GM18867 (cell line): Measurements from ENCODE around the gene TOR4A.
A peak's percentile ranks its signal among the peaks of the same experiment; 100 is the strongest.
"Not testable (repeated sequence)": the region's sequence is repeated elsewhere in the genome, so short reads cannot be mapped to it uniquely, and the experiment has no call there.

Experiments
- ATAC-seq: cut with Tn5 transposase; IDR thresholded peaks from one replicate; pipeline ENCODE4 v1.9.1; 2021; ENCODE audit warnings: mild to moderate bottlenecking, moderate library complexity; ENCODE audit not compliant: unreplicated experiment

Gene TOR4A

DNA sequence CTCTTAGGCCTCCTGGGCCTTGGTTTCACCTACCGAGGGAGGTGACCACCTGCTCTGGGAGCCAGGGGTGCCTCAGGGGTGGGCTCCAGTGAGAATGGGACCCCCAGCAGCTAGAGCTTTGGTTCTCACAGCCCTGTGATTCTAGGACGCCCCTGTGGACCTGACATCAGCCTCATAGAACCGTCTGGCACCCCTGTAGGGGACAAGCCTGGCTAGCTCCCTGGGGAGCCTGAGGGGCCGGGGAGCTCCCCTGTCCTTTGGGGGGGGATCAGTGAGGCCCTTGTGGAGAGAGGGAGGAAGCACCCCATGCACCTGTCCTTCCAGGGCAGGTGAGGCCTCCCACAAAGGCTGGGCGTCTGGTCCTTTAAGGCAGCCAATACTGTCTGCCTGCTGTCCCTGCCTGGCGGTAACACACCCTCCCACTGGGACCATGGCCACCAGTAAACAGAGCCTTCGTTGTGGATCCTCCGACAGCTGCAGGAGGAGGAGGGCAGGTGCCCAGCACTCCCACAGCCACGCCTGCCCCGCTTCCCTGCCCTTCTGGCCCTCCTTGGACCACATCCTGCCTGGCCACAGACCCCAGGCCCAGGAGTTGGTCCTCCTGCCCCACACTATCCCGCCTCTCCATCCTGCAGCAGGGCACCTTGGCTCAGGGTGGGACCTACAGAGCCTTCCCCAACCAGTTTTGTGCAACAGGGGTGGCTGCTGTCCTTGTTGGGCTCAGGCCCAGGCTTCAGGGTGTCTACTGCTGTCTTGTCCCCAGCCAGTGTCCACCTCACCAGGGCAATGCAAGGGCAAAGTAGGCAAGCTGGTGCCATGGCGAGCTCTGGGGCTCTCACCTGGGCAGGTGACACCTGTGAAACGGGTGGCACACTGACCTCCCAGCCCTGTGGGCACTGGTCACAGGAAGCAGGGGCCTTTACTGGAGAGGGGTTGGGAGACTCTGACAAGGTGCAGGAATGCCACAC, 39.5 kb upstream of the TOR4A start:
- no peak for ATAC-seq

DNA sequence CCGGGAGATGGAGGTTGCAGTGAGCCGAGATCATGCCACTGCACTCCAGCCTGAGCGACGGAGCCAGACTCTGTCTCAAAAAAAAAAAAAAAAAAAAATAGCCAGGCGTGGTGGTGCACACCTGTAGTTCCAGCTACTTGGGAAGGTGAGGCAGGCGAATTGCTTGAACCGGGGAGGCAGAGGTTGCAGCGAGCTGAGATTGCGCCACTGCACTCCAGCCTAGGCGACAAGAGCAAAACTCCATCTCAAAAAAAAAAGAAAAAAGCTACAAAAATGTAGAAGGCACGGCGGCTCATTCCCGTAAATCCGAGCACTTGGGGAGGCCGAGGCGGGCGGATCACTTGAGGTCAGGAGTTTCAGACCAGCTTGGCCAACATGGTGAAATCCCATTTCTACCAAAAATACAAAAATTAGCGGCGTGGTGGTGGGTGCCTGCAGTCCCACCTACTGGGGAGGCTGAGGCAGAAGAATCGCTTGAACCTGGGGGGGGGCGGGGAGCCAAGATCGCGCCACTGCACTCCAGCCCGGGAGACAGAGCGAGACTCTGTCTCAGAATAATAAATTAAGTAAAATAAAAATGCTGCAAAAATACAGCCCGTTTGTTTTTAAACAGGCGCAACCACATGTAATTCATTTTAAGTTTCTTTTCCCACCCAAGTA, 37.9 kb upstream of the TOR4A start:
- not testable (repeated sequence) for ATAC-seq

DNA sequence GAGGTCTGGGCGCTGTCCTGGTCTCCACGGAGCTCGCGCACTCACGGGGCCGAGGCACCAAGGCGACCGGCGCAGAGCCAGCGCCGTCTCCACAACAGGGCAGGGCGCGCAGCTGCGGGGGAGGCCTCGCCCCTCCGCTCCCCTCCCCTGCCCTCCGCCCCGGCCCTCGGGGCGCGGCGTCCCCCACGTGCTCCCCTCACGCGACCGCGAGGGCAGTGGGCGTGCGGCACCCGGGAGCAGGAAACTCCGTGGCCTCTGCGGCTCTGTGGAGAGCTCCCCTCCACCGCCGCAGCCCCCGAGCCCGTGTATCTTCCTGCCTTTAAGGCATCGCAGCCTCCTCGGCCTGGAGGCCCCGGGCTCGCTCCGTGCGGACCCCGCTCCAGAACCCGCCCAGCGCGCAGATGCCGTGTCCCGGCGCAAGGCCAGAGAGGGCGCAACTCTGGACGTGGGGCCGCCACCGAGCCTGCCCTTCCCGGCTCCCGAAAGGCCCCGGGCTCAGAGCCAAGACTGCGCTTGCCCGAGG, 37.1 kb upstream of the TOR4A start:
- ATAC-seq = peak; percentile 27

DNA sequence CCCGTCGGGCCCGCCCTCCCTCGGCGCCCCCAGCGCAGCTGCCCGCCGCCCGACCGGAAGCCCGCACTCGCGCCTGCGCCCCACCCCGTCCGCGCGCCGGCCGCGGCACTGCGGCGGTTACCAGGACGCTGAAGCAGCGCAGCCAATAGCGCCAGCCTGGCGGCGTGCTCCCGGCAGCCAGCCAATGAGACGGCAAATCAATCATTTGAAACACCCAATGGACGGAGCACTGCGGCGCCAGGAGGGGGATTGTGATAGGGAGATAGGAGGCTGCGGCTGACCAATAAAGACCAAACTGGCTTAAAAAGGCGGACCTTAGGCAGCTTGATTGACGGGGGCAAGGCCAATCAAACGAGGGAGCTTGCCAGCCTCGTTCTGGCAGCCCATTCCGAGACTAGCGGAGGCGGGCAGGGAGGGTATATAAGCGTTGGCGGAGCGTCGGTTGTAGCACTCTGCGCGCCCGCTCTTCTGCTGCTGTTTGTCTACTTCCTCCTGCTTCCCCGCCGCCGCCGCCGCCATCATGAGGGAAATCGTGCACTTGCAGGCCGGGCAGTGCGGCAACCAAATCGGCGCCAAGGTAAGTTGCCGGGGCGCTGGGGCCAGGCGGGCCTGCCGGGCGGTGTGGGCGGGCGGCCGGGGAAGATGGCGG, 36.6 kb upstream of the TOR4A start, which contains the start of gene TUBB4B:
Gene TUBB4B, plus strand, starts transcription at position 447 of the 649 bp plus-strand sequence. Its CDS starts 74 bp downstream, at position 521.
- ATAC-seq = peak; percentile 70

DNA sequence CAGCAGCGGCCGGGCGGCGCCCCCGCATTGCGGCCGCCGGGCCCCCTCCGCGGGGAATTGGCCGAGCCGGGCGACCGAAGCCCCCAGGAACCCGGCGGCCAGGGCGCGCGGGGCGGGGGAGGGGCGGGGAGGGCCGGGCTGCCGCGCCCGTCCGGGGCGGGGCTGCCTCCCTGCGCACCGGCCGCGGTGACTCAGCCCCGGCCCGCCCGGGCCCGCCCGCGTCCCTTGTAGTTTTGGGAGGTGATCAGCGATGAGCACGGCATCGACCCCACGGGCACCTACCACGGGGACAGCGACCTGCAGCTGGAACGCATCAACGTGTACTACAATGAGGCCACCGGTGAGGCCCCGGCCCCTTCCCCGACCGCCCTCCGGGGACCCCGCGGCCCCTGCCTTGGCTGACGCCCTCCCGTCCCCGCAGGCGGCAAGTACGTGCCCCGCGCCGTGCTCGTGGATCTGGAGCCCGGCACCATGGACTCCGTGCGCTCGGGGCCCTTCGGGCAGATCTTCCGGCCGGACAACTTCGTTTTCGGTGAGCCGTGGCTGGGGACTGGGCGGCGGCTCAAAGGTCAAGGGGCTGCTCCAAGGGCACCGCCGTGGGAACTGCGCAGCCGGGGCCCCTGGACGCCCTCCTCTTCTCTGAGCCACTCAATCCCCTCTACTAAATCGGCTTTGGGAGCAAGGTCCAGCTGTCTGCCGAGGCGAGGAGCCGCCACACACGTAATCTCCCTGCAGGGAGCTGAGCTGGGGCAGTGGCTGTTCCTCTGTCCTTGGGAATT, 35.8 kb upstream of the TOR4A start:
- no peak for ATAC-seq

DNA sequence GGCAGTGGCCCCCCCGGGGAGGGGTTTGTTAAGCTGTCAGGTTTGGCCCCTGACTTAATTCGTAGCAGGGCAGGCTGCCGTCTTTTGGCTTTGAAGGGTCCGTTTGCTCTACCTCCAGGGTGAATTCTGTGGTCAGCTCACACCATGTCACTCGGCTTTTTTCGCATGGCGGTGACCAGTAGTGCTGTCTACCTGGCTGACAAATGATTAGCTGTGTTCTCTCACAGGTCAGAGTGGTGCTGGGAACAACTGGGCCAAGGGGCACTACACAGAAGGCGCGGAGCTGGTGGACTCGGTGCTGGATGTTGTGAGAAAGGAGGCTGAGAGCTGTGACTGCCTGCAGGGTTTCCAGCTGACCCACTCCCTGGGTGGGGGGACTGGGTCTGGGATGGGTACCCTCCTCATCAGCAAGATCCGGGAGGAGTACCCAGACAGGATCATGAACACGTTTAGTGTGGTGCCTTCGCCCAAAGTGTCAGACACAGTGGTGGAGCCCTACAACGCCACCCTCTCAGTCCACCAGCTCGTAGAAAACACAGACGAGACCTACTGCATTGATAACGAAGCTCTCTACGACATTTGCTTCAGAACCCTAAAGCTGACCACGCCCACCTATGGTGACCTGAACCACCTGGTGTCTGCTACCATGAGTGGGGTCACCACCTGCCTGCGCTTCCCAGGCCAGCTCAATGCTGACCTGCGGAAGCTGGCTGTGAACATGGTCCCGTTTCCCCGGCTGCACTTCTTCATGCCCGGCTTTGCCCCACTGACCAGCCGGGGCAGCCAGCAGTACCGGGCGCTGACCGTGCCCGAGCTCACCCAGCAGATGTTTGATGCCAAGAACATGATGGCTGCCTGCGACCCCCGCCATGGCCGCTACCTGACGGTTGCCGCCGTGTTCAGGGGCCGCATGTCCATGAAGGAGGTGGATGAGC, 35.0 kb upstream of the TOR4A start:
- ATAC-seq = no peak

DNA sequence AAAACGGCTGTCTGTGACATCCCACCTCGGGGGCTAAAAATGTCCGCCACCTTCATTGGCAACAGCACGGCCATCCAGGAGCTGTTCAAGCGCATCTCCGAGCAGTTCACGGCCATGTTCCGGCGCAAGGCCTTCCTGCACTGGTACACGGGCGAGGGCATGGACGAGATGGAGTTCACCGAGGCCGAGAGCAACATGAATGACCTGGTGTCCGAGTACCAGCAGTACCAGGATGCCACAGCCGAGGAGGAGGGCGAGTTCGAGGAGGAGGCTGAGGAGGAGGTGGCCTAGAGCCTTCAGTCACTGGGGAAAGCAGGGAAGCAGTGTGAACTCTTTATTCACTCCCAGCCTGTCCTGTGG, 34.3 kb upstream of the TOR4A start:
- not testable (repeated sequence) for ATAC-seq

DNA sequence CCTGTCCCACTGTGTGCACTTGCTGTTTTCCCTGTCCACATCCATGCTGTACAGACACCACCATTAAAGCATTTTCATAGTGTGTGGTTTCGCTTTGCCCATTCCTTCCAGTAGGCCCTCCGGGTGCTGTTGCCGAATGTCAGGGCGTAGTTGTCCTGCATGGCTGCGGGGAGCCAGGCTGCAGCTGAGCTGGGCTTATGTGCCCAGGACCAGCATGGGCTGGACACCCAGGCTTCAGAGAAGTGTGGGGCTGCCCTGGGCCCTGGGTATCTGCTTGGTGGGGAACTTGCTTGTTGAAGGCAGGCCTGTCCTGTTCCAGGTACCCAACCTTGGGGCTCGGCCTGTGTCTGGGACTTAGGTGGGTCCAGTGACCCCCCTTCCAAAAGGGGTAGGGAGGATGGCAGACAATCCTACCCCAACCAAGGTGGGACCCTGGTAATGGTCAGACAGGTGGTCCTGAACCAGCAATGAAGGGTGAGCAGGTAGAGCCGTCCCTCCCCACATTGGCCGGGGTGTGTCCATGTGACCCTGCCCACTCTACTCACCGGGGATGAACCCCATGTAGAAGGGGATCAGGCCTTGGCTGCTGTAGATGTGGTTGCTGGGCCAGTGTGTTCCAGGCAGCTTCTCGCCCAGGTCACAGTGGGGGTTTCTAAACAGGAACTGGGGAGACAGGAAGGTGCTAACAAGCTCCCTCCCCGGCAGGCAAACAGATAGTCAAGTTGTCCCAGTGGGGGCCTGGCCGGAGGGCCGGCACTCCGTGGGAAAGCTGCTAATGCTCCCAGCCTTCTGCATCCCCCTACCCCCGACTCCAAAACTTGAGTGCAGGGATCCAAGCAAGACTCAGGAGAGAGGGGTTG, 33.7 kb upstream of the TOR4A start:
- no peak for ATAC-seq

DNA sequence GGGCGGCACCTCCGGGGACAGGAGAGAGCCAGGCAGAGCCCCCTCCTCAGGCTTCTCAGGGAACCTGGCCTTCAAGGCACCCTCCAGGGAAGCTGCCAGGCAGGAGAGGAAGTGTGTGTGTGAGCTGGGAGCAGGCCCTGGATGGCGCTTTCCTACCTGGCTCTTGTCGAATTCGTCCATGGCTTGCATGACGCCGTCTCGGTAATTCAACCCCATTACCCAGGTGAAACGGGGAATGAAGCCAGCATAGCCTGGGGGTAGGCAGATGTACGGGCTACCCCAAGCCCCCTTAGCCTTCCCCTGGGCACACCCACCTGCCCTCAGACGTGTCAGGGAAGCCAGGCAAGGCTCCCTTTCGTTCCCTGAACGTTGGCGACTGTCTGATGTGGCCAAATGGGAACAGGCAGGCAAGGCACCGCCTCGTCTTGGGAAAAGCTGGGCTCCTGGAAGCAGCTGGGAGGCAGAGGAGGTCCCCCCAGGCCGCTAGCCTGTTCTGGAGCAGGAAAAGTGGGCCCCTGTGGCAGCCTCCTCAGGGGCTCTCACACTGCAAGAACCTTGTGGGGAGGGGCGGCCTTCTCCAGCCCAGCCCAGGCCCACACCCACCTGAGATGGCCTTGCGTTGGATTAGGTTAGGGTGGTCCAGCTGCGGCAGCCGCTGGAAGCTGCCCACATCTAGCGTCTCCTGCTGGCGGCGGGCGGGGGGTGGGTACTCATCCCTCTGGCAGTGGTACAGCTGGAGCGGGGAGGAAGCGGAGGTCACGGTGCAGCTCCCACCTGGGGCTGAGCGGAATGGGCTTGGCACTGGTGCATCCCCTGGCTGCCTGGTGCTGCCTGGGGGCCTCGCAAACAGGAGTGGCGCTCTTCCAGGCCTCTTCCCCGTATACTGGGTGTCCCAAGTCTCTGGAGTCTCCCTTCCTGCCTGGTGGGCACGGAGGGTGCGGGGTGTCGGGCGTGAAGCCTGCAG, 32.8 kb upstream of the TOR4A start:
- ATAC-seq = no peak

DNA sequence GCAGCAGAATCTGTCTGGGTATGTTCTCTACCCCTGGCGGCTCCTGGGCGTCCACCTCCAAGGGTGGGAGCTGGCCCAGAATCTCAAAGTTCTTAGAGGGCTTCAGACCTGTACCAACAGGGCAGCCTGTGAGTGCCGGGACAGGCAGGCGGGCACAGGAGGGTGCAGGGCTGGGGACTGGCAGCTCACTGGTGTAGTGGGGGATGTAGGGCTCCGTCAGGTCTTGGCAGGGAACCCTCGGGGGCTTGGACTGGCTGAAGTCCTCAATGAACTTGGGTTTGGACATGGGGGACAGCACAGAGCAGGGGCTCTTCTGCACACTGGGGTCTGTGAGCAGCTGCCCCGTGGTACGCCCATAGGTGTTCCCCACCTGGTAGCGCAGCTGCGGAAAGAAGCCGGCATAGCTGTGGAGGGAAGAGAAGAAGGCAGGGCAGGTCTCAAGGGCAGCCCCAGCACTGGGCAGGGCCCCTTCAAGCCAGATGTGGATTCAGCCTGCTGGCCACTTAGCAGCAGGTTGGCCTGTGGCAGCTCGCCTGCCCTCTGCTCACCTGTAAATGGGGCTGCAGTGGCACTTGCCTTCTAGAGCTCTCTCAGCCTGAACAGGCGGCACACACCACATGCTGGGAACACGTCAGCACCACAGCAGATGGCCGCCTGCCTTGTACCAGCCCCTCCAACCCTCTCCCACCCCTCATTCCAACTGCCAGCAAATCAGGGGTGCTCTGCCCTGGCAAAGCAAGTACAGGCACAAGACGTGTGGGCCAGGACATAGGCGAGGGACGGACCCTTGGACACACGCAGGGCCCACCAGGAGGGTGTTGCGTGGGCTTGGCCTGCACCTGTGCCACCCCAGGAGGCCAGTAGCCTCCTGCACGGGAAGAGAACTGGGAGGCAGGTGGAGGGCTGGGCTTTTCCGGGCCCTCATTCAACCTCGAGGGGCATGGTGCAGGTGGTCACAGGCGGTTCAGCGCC, 31.8 kb upstream of the TOR4A start:
- ATAC-seq = no peak

DNA sequence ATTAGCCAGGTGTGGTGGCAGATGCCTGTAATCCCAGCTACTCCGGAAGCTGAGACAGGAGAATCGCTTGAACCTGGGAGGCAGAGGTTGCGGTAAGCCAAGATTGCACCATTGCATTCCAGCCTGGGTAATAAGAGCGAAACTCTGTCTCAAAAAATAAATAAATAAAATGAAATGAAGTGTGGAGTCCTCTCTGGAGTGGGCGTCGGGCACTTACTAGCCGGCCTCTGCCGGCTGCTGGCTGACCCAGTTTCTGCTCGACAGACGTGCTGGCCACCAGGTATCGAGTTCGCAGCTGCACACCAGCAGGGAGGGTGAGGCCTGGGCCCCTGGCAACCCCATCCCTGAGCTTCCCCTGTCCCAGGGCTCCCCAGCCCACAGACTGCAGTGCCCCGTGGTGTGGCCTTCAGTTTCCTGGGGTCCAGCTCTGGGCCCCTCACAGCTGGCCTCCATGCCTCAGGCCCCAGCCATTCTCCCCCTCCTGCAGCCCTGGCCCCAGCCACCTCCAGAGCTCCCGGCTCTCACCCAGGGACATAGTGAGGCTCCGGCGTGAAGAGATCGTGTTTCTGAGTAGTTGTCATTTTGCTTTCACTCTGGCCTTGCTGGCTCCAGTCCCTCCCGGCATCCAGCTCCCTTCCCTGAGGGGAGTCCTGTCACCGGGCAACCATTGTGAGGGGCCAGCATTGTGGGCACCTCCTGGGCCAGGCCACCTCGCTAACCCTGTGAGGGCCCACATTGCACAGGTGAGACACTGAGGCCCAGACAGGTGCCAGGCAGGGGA, 30.2 kb upstream of the TOR4A start:
- no peak for ATAC-seq

DNA sequence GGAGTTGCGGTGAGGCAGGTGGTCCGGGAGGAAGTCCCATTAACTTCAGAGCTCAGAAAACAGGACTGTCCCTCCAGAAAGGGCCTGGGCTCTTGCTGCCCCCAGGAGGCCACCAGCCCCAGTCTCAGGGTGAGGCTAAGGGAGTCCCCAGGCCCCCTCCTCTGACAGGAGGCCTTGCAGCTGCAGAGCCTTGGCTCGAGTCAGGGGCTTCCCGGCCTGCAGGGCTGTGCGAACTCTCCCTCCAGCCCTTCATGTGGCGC, 29.7 kb upstream of the TOR4A start:
- ATAC-seq = no peak

DNA sequence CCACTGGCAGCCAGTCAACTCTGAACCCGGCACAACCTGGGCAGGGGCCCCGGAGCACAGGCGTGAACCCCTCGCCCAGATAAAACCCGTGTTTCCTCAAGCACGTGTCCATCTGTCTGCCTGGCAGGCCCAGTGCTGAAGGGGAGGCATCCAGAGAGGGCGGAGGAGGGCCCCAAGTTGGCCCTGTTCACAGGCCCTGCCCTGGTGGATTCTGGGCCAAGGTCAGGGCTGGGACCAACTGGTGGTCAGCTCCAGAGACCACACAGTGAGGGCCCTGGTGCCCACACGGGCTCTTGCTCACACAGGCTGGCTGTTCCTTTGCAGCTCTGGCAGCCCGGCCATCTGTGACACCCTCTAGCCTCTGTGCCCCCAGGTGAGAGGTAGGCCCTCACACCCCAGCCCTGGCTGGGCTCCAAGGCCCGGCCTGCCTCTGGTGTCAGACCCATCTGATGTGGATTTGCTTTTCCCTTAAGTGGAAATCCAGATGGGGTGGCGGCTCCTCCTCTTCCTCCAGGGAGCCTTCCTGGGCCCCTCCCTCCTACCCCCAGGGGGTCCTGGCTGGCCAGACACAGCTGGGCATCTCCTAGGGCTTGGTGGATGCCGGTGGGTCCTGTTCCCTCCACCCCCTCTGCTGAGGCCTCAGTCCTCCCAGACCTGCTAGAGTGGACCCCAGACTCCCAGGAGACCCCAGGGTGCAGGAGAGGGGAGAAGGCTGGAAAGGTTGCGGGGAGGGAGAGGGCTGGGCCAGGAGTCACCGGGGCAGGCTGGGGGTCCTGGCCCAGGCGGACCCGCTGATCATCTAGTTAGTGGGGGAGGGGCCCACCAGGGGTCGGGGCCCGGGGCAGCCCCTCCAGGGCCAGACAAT, 27.0 kb upstream of the TOR4A start:
- ATAC-seq = no peak

DNA sequence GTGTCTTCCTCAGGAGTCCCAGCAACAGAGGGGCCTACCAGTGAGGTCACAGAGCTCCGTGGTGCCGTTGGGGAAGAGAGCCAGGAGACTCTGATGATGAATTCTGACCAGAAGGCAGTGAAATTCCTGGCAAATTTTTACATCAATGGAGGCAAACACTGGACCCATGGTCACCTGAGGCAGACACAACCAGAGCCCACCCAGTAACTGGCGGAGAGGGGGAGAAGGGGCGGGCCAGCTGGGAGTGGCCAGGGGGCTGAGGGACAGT, 26.4 kb upstream of the TOR4A start, which contains the start of gene STPG3:
Gene STPG3, plus strand, starts transcription at position 93 of the 268 bp plus-strand sequence. Its CDS starts 1 bp downstream, at position 94.
- no peak for ATAC-seq
